ENCODE results near the gene PLCB2.

DNA sequence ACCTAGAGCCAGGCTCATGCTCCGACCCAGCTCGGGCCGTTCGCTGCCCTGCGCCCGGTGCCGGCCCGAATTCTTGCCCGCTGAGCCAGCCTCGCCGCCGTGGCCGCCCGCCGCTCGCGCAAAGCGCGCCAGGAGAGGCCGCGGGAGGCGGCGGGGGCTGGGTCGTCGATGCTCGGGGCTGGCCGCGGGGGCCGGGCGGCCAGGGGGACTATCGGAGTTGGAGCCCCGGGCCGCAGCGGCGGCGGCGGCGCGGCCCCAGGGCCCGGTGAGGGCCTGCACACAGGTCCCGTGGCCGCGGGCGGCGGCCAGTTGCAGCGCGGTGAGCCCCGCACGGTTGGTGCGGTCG is 26.0 kb downstream of the PLCB2 start:
- TF ChIP-seq, protein P1, sequence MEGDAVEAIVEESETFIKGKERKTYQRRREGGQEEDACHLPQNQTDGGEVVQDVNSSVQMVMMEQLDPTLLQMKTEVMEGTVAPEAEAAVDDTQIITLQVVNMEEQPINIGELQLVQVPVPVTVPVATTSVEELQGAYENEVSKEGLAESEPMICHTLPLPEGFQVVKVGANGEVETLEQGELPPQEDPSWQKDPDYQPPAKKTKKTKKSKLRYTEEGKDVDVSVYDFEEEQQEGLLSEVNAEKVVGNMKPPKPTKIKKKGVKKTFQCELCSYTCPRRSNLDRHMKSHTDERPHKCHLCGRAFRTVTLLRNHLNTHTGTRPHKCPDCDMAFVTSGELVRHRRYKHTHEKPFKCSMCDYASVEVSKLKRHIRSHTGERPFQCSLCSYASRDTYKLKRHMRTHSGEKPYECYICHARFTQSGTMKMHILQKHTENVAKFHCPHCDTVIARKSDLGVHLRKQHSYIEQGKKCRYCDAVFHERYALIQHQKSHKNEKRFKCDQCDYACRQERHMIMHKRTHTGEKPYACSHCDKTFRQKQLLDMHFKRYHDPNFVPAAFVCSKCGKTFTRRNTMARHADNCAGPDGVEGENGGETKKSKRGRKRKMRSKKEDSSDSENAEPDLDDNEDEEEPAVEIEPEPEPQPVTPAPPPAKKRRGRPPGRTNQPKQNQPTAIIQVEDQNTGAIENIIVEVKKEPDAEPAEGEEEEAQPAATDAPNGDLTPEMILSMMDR (IDR thresholded peaks at IDR 0.05), result no peak
- no peak for TF ChIP-seq ZFX (IDR thresholded peaks at IDR 0.05; ENCODE audit: borderline replicate concordance)
